Measurements from ENCODE around the gene SDSL.

- TF ChIP-seq CTCF (conservative IDR thresholded peaks at IDR 0.05): no peak
- TF ChIP-seq ZFX (IDR thresholded peaks at IDR 0.05): no peak
These were observed 47.2 kb downstream of the SDSL start for GRCh38 chr12:113469224-113469948.
